HG02852 (cell line): ENCODE measurements around the gene ORAI3.

Experiments
- ATAC-seq: cut with Tn5 transposase; IDR thresholded peaks from one replicate; pipeline ENCODE4 v1.9.1; 2021; ENCODE audit warnings: mild to moderate bottlenecking, moderate library complexity; ENCODE audit not compliant: unreplicated experiment

ORAI3 gene

DNA sequence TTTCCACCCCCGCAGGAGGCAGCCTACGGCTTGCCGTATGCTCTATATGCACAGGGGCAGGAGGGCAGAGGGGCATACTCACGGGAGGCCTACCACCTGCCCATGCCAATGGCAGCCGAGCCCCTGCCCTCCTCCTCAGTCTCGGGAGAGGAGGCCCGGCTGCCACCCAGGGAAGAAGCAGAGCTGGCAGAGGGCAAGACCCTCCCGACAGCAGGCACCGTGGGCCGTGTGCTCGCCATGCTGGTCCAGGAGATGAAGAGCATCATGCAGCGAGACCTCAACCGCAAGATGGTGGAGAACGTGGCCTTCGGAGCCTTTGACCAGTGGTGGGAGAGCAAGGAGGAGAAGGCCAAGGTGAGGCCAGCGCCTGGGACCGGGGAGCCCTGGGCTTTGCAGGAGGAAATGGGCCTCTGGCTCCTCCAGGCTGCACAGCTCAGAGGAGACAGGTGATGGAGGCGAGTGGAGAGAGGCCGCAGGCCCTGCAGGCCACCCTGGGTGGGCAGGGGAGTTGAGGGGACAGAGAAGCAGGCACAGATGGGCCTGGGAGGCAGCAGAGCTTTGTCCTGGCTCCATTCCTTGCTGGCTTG, 17.3 kb downstream of the ORAI3 start:
- ATAC-seq: no peak

DNA sequence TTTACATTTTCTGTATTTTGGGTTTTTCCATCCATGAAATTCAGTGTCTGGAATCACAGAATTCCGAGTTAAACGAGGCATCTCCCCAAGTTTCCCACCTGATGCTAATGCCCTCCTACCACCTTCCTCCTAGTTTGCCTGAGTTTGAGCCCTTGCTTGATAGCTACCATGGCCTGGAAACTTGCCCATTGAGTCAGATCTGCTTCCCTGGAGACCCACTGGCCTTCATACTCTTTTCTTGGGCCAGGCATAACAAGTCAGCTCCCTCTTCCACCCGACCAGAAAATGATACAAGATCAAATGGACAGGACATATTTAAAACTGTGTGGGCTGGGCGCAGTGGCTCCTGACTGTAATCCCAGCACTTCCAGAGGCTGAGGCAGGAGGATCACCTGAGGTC, 18.9 kb downstream of the ORAI3 start:
- ATAC-seq: no peak

DNA sequence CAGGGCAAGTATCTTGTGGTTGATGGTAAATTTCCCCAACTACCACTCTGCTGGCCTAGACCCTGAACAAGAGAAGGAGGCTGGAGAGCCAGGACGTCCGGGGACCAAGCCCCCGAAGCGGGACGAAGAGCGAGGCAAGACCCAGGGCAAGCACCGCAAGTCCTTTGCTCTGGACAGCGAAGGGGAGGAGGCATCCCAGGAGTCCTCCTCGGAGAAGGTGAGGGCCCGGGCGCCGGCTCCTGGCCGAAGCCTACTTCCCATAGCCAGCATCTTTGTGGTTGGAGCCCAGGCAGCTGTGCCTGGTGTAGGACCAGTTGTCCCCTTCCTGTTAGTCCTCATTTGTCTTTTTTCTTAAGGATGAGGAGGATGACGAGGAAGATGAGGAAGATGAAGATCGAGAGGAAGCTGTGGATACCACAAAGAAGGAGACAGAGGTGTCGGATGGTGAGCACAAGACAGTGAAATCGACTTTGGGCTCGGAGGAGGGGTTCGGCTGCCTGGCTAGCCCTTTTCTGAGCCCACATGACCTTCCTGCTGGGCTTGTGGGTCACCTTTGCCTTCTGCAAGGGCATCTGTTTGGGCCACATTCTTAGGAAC, 20.5 kb downstream of the ORAI3 start:
- ATAC-seq: no peak

DNA sequence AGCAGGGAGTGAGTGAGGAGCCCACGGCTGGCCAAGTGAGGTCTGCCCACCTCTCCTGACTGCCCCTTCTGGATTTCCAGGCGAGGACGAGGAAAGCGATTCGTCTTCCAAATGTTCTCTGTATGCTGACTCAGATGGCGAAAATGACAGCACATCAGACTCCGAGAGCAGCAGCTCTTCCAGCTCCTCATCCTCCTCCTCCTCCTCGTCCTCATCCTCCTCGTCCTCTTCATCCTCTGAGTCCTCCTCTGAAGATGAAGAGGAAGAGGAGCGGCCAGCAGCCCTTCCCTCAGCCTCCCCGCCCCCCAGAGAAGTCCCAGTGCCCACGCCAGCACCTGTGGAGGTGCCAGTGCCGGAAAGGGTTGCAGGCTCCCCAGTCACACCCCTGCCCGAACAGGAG, 22.4 kb downstream of the ORAI3 start:
- ATAC-seq: no peak

DNA sequence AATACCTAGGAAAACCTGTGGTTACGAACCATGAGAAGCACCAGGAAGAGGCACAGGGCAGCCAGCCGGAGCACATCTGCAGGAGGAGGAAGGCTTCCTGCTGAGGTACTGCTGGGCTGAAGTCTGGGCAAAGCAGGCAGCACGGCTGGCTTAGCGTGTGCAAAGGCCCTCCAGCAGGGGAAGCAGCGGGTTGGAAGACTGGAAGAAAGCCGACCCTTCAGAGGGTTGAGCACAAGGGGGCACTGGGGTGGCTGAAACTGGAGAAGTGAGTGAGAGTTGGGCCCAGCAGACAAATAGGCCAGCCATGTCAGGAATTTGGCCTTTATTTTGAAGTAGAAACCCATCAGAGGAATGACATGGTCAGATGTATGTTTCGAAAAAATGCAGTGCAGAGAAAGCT, 24.0 kb downstream of the ORAI3 start:
- no peak for ATAC-seq

DNA sequence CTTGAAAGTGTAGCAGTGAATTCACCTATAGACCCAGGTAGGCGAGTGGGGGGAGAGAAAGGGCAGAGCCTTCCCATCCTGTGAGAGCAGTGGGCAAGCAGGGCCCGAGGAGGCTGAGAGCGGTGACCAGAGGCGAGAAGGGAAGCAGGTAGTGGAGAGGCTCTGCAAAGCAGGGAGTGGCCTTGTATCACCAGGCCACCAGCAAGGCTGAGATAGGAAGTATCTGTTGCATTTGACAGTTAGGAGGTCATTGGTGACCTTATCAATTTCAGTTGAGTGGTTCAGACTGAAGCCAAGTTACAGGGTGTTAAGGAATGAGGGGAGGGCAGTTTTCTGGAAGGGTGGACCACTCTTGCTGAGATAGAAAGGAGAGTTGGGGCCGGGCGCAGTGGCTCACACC, 25.5 kb downstream of the ORAI3 start:
- ATAC-seq: no peak

DNA sequence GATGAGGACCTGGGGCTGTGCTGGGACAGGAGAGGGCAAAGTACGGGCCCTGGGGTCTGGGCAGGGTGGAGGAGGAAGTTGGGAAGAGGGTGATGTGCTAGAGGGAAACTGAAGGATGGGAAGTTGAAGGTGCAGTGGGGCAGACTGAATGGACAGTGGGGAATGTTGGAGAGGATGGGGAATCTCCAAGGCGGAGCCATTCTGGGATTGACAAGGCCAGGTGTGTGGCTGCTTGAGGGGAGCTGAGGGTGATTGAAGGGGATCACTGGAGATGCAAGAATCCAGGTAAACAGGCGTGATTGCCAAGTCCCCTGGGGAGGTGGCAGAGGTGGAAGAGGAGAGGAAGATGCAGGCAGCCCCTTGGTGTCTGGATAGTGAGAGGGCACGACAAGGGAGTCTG, 27.6 kb downstream of the ORAI3 start:
- ATAC-seq: no peak

DNA sequence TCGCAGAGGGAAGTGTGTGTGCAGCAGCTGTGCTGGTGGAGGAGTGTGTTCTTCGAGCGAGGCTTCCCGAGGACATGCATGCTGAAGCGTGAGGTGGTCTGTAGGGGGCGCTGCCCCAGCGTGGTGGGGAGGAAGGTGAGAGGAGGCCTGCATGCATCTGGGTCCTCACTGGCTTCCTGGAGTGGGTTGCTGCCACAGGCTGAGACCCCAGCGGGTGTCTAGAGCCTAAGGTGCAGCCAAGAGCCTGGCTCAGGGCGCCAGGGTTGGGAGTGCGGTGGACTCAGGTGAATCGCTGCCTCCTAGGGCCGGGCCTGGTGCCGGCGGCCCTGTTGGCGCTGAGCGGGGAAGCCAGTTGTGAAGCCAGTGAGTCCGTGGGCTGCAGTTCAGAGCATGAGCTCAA, 28.6 kb downstream of the ORAI3 start:
- ATAC-seq: no peak

DNA sequence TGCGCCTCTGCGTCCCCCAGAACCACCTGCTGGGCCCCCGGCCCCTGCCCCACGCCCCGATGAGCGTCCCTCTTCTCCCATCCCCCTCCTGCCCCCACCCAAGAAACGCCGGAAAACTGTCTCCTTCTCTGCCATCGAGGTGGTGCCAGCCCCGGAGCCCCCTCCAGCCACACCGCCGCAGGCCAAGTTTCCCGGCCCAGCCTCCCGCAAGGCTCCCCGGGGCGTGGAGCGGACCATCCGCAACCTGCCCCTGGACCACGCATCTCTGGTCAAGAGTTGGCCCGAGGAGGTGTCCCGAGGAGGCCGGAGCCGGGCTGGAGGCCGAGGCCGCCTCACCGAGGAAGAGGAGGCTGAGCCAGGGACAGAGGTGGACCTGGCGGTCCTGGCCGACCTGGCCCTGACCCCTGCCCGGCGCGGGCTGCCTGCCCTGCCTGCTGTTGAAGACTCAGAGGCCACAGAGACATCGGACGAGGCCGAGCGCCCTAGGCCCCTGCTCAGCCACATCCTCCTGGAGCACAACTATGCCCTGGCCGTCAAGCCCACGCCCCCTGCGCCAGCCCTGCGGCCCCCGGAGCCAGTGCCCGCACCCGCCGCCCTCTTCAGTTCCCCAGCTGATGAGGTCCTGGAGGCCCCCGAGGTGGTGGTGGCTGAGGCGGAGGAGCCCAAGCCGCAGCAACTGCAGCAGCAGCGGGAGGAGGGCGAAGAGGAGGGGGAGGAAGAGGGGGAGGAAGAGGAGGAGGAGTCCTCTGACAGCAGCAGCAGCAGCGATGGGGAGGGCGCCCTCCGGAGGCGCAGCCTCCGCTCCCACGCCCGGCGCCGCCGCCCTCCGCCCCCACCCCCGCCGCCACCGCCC, 30.5 kb downstream of the ORAI3 start:
- no peak for ATAC-seq

DNA sequence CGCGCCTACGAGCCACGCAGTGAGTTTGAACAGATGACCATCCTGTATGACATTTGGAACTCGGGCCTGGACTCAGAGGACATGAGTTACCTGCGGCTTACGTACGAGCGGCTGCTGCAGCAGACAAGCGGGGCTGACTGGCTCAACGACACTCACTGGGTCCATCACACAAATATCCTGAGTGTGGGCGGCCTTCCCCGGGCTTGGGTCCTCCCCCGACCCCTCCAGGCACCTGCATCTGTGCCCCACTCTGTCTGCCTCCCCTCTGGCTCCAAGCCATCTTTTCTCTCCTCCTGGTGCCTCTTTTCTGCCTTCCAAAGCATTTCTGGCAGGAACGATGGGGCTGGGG, 31.1 kb downstream of the ORAI3 start:
- no peak for ATAC-seq

DNA sequence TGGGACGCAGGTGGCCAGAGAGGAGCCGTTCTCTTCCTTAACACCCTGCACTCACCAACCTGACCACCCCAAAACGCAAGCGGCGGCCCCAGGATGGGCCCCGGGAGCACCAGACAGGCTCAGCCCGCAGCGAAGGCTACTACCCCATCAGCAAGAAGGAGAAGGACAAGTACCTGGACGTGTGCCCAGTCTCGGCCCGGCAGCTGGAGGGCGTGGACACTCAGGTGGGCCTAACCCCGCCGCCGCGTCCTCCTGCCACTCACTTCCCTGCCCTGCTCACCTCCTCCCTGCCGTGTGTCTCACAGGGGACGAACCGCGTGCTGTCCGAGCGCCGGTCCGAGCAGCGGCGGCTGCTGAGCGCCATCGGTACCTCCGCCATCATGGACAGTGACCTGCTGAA, 31.6 kb downstream of the ORAI3 start:
- no peak for ATAC-seq

DNA sequence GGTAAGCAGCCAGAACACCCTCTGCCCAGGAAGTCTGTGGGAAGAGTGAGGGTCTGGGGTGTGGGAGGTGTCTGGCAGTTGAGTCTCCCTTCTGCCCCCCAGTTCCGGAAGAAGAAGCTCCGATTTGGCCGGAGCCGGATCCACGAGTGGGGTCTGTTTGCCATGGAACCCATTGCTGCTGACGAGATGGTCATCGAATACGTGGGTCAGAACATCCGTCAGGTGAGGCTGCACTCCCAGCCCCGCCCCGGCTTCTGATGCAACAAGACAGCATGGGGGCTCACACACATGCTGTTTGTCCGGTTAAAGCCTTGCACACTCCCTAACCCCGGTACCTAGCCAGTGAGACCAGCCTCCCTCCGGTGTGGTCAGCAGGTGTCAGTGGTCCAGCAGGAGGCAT, 32.1 kb downstream of the ORAI3 start:
- ATAC-seq: no peak

DNA sequence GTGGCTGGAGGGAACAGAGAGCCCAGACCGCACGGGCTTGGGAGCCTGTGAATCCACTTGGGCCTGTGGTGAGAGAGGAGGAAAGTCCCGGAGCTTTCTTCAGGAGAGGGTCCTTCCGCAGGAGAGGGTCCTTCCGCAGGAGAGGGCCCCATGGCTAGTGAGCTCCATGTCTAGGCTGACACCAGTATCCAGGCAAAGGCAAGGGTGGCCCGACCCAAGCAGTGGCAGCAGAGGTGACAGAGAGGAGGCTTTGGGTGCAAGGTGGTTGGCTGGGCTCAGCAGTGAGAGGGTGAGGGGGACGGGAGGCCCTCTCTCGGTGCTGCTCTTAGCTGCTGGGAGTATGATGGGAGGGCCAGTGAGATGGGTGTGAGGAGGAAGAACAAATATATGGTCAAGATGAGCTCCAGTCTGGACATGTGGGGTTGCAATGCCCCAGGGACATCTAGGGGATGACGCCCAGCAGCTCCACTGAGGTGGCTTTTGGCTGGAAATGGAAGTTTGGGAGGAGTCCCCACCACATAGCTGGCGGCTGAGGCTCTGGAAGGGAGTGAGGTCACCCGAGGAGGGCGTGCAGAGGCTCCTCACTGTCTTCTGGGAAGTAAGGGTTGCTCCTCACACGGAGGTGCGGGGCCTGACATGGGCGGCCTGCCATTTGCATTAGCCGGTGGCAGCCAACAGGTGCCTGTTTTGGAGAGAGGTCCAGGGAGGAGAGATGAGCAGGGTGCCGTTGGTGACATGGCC, 33.9 kb downstream of the ORAI3 start:
- ATAC-seq: no peak

DNA sequence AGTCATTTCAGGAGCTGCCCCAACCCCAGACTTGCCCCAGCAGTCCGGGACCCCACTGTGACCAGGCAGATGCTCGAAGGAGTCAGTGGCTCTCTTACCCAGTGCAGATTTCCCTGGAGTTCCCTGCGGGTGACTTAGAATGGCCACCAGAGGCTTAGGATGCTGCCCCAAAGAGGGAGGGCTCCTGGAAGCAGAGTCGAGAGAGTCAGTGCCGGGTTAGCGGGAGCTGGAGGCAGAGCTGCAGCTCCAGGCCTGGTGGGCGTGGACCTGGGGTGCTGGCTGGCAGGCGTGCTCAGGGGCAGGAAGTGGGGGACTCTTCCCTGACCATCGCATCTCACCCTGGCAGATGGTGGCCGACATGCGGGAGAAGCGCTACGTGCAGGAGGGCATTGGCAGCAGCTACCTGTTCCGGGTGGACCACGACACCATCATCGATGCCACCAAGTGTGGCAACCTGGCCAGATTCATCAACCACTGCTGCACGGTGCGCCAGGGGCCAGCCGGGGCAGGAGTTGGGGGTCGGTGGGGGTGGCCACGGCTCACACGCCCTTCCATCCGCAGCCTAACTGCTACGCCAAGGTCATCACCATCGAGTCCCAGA, 34.5 kb downstream of the ORAI3 start:
- no peak for ATAC-seq

DNA sequence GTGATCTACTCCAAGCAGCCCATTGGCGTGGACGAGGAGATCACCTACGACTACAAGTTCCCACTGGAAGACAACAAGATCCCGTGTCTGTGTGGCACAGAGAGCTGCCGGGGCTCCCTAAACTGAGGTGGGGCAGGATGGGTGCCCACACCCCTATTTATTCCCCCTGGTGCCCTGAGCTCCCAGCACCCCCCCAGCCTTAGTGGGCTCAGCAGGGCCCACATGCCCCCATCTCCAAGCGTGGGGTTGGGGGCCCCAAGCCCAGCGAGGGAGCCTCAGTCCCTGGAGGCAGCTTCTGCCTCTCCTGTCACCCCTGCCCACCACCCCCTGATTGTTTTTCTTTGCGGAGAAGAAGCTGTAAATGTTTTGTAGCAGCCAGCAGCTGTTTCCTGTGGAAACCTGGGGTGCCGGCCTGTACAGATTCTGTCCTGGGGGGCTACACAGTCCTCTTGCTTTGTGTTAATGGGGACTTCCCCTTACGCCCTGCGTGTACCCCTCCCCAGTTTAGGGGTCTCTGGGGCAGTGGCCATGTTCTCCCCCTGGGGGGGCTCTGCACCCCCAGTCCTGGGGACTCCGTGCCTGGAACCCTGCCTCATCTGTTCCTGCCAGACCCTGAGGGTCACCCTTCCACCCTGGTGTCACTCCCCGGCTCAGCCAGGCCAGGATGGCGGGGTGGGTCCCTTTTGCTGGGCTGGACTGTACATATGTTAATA, 35.2 kb downstream of the ORAI3 start:
- no peak for ATAC-seq

DNA sequence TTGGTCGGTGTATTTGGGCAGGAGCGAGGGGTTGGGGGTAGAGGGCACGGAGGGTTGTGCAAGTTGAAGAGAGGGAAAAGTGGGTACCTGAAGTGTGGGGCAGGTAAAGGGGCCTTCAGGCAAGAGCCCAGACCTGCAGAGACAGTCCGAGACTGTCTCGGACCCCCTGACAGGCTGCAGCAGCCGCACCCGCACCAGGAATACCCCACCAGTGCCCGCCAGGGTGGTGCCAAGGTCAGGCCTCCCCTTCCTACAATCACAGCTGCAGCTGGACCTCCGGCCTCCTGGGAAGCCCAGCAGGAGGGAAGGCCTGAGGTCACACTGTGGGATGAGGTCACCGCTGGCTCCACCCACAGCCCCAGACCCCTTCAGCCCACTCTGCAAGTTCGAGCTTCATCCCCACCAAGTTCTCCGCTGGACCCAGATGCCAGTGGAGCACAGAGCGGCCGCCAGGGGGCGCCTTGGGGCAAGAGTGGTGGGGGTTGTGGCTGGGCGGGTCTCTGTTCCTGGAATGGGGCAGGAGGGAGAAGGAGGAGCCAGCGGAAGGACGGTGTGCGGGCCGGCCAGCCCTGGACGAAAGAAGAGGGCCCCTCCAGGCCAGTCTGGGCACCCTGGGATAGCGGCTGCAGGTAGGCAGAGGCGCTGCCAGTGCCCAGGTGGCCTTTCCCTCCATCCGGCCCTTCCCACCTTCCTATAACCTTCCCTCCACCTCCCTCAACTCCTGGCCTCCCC, 36.0 kb downstream of the ORAI3 start, which contains the start of gene HSD3B7:
HSD3B7 (plus strand) TSS at position 539 of the 732 bp plus-strand sequence. CDS start 452 bp downstream, outside the sequence.
- peak; percentile 62 for ATAC-seq

DNA sequence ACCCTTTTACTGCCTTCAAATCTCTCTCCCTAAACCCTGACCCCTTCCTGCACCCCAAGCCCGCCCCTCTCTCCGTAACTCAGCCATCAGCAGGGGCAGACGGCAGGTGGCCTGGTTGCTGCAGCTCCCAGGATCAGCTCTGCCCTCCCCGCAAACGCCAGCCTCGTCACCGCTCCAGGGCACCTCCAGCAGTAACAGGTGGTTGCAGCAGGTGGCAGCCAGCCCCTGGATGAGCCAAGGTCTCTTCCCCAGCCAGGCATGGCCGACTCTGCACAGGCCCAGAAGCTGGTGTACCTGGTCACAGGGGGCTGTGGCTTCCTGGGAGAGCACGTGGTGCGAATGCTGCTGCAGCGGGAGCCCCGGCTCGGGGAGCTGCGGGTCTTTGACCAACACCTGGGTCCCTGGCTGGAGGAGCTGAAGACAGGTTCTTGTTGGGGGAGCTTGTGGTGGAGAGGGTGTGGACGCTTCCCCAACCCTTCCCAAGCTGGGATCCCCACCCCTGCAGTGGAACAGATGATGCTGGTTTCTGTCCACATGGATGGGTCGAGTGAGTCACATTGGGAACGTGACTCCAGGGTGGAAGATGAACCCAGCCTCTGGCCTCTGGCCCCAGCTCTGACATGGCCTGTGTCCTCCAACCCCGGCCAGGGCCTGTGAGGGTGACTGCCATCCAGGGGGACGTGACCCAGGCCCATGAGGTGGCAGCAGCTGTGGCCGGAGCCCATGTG, 36.7 kb downstream of the ORAI3 start:
- no peak for ATAC-seq

DNA sequence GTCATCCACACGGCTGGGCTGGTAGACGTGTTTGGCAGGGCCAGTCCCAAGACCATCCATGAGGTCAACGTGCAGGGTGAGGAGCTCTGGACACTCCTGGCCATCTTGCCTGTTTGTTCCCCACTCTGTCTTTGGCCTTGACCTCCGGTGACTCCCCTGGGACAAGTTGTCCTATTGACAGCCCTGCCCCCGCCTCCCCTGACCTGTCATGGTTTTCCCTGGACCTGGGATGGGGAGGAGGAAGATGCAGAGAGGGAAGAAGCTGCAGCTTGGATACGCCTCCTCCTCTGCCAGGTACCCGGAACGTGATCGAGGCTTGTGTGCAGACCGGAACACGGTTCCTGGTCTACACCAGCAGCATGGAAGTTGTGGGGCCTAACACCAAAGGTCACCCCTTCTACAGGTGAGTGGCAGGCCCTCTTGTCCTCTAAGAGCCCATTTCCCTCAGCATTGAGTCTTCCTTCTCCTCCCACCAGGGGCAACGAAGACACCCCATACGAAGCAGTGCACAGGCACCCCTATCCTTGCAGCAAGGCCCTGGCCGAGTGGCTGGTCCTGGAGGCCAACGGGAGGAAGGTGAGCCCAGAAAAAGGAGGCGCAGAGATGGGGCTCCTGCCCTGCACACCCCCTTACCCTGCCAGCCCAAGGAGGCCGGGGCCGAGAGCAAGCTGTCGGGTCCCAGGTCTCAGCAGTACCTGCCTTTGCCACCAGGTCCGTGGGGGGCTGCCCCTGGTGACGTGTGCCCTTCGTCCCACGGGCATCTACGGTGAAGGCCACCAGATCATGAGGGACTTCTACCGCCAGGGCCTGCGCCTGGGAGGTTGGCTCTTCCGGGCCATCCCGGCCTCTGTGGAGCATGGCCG, 37.5 kb downstream of the ORAI3 start:
- no peak for ATAC-seq
